ENCODE results near the gene ENPP6.
"Not testable (repeated sequence)": the region's sequence is repeated elsewhere in the genome, so short reads cannot be mapped to it uniquely, and the experiment has no call there.

ENPP6 gene

DNA sequence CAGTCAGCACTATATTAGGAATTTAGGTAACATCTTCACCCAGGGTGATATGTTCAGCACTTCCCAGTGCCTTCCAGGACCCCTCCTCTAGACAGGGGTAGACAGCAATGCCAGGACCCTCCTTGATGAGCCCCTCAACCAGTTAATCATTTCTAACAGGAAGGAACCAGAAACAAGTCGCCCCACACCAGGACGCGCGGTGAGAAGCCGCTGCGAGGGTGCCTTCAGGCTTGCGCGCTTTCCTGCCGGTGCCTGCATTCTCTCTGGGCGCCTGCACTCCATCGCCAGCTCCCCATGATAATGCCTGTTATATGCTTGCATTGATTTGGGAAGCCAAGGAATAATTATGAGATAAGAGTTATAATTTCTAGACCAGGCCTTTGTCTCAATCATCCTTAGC is 116.0 kb downstream of the ENPP6 start:
- no peak for DNase-seq

DNA sequence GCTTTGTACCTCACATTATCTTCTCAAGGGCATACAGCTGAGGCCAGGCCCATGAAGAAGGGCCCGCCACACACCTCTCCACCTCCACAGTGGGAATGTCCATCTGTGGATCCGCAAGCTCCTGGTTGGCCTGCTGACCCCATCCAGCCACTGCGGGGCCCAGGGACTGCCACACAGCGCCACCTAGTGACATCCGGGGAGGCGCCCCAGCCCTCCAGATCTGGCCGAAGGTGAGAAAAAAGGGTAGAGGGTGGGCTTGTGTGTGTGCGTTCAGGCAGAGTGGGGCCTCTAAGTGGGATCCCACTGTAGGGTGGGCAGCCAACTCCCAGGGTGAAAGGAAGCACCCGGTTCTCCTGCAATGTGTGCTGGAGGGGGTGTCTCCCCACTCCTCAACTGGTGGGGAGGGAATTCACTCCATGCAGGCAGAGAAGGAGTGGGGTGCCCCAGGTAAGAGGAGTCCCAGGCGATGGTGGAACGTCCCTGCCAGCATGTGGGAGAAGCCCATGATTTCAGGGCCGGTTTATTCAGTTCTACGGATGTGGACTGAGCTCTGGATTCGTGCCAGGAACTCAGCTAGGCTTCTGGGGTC is 117.3 kb downstream of the ENPP6 start:
- DNase-seq: no peak

DNA sequence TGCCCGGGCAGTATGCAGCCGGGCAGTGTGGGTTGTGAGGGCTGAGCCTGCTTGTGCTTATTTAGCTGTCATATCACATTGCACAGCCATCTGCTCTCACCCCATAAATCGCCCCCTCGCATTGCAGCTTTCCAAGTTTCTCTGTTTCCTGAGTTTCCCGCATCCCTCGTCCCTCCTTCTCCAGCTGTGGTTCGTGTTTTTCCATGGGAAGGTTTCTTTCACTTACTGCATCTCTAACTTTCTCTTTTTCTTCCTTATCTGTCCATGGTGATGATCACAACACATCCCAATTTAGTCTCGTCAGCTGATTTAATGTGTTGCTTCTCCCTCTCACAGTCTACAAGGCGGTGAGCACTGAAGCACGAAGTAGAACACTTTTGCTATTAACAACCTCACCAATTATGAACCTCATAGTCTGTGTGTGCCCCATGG is 118.1 kb downstream of the ENPP6 start:
- DNase-seq: no peak

DNA sequence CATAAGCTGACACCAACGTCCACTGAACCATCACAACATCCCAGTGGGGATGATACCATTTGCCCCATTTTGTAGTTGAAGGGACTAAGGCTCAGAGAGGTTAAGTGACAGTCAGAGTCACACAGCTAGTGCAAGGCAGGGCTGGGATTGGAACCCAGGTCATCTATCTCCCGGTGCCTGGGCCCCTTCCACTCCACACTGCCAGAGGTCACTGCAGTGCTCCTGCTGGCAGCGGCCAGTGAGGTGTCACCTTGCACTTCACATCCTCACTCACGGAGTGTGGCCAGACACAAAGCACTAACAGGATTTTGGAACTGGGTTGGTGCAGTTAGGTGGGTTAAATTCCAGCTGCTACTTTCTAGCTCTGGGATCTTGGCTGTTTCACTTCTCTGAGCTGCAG is 118.7 kb downstream of the ENPP6 start:
- DNase-seq: no peak

DNA sequence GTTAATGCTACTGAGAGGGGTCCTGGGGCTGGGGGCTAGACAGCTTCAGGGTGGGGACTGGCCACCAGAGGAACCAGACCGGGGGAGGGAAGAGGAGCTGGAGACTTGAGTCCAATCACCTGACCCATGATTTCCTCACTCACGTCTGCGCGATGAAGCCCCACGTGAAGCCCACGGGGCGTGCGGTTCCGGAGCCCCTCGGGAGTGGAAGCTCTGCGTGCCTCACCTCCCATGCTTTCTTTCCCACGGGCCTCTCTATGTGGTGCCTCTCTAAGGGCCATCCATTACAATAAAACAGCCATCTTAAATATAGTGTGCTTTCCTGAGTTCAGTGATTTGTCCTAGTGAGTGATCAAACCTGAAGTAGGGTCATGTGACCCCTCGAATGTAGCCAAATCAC is 119.9 kb downstream of the ENPP6 start:
- DNase-seq: no peak

DNA sequence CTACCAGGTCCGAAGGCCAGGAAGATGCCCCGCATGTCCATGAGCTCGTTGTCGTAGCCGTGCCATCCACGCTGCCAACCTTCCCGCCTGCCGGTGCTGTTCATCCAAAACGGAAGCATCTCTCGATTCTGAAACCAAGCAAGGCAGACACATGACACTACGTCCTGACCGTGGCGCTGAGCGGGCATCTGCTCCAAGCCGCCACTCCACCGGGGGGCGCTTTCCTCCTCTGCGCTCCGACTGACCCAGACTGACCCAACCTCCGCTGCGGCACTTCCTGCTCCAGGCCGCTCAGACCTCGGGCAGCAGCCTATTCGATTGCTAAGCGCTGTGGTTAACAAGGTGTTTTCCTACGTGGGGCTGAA is 120.5 kb downstream of the ENPP6 start:
- DNase-seq: no peak

DNA sequence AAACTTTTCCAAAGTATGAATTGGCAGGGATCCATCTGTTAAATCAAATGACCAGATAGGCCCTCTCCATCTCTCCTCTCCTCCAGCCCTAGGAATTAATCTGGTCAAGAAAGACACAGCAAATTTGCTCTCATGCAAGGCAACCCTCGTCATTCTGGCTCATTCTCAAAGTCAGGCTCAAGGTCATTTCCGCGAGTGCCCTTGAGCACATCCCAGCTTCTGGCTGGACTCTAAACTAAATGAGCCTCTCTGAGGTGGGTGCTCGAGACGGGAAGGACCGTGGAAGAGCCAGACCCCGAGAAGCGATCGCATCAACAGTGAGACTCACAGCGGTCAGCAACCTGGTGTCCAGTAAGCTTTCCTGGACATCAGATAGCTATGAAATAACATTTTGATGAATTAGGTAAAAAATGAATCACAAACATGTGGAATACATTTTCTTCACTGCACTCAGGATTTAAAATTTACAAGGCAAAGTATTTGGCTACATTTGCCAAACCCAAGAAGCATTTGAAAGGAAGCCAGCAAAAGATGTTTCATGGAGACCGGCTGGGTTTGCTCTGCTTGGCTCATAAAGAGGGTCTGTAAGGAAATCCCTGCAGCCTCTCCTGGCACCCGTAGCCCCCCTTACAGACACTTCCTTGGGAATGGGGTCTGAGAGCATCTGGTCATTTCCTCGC is 121.0 kb downstream of the ENPP6 start:
- DNase-seq: no peak

DNA sequence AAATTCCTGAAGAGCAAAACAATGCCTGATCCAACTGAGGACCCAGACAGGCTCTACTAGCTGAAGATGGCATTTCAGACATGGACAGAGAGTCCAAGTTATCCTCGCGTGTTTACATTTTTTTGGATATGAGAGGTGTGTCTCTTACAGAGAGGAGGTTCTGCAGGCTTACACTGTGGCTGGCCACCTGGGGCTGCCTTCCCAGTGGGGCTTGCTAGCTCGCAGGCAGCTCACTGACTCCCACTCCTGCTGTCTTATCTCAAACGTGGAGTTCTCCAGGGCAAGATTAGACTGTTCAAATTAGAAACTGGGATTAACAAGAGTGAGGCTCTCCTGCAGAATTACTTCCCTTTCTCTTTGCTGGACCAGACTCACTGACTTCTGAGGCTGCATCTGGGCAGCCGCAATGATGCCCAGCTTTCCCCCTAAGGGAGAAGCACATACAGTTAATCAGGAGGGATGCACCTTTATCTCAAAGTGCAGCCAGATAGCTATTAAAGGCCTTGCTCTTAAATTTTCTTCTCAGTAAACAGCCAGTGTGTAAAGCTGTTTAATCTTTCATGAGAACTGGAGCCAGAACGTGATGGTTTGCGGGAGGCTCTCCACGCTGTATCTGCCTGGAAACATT is 123.0 kb downstream of the ENPP6 start:
- no peak for DNase-seq

DNA sequence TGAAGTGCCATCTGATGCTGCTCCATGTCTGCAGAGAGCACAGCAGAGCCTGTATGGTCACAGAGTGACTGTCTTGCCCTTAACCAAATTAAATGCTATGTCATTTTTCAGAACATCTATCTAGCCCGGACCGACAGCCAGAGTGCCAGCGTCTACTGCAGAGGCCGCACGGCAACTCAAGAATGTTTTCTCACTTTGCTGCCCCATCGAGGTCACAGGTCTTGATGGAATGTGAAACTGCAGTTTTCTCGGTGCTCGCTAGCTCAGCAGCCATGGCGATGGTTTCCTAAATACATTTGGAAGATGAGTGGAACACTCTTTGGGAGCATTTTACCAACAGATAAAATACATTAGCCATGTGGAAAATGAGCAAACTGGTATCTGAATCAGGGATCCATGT is 125.7 kb downstream of the ENPP6 start:
- no peak for DNase-seq

DNA sequence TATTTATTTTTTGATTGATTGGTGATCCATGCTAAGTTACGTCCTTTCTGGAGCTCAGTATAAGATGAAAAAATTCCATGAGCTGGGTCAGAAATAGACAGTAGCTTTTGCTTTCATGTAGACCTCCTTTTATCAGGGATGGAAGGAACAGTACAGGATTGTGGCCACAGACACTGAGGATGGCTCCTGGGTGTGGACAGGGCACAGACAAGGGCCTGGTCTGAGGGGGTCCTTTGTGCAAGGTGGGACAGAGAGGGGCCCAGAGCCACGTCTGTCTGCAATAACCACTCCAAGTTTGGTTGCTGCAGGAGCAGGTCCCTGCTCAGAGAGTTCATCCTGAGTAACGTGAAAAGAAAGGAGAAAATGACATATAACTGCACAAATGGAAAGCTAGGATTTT is 127.1 kb downstream of the ENPP6 start:
- no peak for DNase-seq

DNA sequence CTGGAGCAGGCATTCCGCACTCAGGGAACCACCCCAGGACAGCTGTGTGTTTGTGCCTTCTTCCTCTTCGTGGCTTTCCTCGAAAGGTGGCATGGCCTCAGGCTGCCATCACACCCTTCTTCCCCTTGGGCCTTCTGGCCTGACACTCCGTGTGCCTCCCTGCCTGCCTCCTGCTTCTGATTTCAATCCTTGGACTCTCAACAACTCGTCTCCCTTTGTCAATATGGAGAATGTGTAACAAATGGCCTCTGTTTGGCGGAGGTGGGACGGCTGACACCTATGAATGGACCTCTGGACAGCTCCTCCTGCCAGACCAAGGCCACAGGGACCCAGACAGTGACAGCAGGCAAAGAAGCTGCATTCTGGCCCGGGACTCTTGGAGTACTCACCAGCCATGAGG is 137.0 kb downstream of the ENPP6 start:
- DNase-seq: no peak

DNA sequence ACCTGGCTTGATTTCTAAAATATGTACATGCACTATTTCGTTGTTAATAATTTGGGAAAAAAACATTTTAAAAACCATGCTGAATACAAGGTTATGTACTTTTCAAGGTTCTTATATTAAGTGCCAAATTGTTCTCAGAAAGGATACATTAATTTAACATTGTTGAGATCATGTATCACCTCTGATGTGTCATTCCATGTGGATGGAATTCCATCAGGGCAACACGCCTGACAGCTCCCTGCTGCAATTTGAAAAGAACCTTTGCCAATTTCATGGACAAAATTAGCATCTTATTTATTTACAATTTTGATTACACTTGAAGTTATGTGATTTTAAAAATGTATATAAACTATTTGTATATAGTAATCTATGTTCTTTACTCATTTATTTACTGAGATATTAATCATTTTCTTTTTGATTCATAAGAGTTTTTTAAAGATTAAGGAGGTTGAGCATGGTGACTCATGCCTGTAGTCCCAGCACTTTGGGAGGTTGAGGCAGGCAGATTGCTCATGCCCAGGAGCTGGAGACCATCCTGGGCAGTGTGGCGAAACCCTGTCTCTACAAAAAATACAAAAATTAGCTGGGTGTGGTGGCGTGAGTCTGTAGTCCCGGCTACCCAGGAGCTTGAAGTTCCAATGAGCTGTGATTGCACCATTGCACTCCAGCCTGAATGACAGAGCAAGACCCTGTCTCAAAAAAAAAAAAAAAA is 142.8 kb downstream of the ENPP6 start:
- no peak for DNase-seq

DNA sequence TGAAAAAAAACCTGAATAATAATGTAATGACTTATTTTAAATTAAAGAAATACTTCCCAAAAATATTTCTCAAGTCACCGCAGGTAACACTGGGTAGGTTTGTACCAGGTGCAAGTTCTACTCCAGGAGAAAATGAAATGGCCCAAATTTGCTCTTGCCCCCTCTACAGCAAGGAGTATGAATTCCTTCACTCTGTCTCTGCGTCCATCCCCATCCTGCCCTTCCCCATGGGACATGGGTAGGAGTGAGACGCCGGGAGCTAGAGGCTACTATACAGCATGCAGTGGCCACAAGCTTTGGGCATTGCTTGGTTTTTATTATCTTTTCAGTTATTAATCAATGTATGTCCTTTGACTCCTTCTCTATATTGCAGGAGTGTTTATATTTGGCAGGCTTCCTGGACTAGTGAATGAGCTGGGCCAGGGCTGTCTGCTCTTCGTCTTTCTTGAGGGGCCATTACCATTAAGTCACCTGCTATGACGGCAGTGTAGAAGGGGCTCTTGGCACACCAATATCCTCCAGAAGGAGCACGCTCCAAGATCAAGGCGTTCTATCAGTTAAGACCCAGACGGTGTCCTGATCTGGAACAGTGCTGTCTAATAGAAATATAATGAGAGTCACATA is 149.6 kb downstream of the ENPP6 start:
- DNase-seq: no peak

DNA sequence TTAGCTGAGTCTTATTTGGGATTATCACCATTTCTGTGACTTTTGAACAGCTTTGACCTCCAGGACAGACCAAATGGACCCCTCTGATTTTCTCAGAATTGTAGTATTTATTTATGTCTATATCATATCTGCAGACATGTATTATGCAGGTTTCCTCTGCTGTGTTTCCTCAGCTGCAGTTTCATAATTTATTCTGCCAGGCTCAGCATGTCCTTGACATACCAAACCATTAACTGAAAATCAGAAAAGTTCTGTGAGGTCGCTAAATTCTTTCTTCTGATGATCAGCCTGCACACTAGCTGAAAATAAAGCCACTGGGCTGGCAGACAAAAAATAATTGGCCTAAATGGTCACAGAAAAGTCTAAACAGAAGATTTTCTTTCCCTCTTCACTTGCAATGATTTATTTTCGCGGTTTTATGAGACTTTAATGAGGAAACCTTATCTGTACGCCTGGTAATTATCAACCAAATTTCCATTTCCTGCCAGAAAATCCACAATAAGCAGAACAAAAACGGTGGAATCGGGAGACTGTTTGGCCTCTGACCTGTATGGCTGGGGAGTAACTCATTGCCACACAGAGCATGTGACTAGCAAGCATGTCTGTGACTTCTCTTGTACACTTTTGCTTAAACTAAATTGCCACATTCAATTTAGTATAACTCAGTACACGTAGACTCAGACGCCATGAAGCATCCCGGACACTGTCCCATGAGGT is 150.9 kb downstream of the ENPP6 start:
- no peak for DNase-seq

DNA sequence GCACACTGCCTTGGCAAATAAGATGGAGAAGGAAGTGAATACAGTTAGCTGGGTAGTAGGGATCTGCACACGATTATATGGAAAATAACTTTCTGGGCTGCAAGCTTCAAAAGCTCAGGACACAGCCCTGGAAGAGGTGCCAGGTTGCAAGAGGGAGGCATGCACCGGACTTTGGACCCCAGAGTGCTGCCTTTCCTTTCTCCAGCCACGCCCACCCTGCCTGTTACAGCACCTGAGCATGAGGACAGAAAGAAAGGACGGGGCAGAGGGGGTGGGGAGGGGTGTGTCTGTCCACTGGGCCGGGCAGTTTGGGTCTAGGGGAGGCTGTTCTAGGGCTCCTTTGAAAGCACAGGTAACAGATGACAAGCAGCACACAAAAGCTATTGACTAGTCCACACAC is 152.8 kb downstream of the ENPP6 start:
- DNase-seq: no peak

DNA sequence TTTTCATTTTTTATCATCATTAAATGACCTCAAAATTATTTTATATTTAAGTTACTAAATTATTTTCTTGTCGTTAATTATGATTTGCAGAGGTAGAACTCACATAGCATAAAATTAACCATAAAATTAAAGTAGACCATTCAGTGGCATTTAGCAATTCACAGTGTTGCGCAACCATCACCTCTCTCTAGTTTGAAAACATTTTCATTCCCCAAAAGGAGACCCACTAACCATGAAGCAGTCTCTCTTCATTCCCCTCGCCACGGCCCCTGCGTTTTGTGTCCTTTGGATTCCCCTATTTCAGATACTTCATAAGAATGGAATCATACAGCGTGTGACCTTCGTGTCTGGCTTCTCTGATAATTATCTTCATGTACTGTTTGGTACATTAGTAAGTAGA is 154.9 kb downstream of the ENPP6 start:
- no peak for DNase-seq

DNA sequence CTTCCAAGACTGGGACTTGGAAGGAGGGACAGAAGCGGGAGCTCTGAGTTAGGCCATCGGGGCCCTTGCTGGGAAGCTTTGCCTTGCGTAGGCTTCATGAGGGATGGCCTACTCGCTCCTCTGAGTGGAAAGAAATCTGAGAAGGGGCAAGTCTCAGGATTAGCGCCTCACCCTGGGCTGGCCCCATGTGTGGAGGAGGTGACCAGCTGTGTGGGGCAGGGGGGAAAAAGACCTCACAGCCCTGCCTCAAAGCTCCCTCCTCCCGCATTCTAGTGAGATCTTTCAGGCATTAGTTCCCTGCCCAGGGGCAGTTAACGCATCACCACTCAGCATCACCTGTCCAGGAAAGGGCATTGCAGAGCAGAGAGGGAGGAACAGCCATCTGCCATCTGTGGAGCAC is 156.1 kb downstream of the ENPP6 start:
- DNase-seq: no peak

DNA sequence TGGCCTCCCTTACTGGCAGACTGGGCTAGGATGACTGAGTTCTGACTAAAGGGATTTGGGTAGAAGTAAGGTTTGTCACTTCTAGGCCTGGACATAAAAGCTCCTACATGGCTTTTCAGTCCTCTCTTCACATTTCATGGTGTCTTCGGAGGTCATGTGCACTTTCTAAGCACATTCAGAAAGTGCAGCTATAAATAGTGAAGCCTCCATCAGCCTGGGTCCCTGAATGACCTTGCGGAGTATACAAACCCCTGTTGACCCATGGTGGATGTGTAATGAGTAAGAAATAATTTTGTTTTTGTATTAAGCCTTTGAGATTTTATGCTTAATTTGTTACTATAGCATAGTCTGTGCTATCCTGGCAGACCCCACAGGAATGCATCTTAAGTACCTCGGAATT is 158.6 kb downstream of the ENPP6 start:
- DNase-seq: no peak

DNA sequence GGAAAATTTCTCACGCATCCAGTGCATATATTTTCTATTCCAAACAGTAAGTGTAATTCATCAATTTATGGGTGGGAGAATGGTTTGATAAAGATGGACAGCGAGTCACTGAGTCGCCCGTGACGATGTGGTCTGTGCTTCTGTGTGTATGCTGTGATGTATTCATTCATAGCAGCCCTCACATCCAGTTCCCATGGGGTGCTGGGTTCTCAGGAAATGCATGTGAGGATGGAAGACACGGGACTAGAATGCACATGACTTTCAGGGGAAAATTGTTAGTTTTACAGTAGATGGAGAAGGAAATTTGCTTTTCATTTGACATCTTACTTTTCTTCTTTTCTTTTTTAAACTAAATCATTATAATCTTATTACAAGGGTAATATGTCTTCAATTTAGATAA is 159.6 kb downstream of the ENPP6 start:
- DNase-seq: no peak

DNA sequence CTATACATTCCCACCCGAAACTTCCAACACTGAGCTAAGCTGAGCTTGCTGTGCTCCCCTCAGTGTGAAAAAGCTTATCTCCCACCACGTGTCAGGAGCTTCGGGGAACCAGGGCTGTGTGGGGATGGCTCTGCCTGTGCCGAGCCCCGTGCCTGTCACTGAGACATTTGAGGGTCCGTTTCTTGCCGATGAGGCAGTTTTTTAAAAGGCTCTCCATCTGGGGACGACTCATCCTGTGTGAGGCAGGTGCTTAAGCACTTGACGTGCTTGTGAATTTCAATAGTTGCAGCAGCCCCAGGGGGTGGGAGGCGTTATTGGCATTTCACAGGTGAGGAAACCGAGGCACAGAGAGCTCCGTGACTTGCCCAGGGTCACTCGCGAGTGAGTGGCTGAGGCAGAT is 160.8 kb downstream of the ENPP6 start:
- no peak for DNase-seq

DNA sequence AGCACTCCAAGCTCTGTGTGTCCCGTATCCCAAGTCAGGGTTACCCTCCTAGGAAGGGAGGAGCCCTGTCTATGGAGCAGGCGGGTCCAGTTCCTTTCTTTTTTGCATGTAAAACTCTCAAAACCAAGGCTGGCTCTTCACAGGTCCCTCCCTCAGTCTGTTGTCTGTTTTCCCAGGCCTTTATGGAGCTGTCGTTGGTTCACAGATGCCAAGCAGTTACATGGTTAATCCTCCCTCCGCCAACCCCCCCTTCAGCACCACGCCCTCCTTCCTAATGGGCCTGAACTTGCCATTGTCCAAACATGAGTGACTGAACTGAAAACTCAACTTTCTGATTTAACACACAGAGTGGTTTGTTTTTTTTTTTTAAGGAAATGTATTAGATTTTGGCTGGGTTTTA is 164.2 kb downstream of the ENPP6 start:
- DNase-seq: no peak

DNA sequence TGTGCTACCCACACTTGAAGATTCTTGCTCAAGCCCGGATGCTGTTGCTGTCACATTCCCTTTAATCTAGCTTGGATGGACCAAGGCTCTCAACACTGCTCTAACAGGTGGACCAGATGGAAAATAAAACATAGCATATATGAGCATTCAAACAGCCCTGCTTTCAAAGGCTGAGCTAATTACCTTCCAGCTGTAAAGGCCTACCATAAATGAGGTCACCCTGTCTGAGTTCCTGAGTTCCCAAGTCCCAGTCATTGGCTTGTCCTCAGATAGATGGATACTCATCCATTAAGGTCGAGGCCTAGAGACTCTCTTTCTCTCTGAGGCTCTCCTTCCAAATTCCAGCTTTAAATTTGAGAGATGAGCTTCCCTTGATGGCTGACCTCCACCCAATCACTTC is 165.1 kb downstream of the ENPP6 start:
- no peak for DNase-seq

DNA sequence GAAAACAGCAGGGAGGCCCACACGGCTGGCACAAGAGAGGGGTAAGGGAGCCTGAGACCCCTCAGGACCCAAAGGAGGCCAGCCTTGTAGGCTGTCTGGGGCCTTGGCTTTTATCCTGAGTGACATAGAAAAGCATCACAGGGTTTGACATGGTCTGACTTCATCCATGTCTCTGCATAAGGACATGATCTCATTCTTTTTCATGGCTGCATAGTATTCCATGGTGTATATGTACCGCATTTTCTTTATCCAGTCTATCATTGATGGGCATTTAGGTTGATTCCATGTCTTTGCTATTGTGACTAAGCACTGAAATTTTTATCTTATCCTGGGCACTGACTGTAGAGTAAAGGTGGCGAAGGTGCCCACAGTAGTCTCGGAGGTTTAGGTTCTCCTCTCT is 166.4 kb downstream of the ENPP6 start:
- DNase-seq: not testable (repeated sequence)
